Stomach smooth muscle (tissue), 2 donors: Measurements from ENCODE around the gene TGM2.

Source experiments
- H3K27ac ChIP-seq: one replicate; pipeline ENCODE4 v1.7.0; 2013; ENCODE audit warnings: mild to moderate bottlenecking, low read length, inconsistent platforms
- H3K27me3 ChIP-seq, 2 donors: one replicate each; pipeline ENCODE4 v1.7.0; 2013; ENCODE audit warnings: low read length in 2 of 2; ENCODE audit not compliant: insufficient read depth in 2 of 2, control insufficient read depth in 1 of 2
- H3K36me3 ChIP-seq, 2 donors: one replicate each; pipeline ENCODE4 v1.7.0; 2013; ENCODE audit warnings: low read length in 2 of 2; ENCODE audit not compliant: control insufficient read depth in 2 of 2, insufficient read depth in 2 of 2
- H3K4me1 ChIP-seq: one replicate; pipeline ENCODE4 v1.7.0; 2013; ENCODE audit warnings: low read length; ENCODE audit not compliant: control insufficient read depth, insufficient read depth
- H3K4me3 ChIP-seq, 2 donors: one replicate each; pipeline ENCODE4 v1.7.0; 2013; ENCODE audit warnings: low read length in 2 of 2
- H3K9ac ChIP-seq, 2 donors: one replicate each; pipeline ENCODE4 v1.7.0; 2013; ENCODE audit warnings: low read length in 2 of 2, mild to moderate bottlenecking in 1 of 2
- H3K9me3 ChIP-seq, 2 donors: one replicate each; pipeline ENCODE4 v1.7.0; 2013; ENCODE audit warnings: low read length in 2 of 2; ENCODE audit not compliant: control insufficient read depth in 2 of 2
- donor health status: healthy.
- donor health status: Pancreatic carcinoma.

TGM2 gene

DNA sequence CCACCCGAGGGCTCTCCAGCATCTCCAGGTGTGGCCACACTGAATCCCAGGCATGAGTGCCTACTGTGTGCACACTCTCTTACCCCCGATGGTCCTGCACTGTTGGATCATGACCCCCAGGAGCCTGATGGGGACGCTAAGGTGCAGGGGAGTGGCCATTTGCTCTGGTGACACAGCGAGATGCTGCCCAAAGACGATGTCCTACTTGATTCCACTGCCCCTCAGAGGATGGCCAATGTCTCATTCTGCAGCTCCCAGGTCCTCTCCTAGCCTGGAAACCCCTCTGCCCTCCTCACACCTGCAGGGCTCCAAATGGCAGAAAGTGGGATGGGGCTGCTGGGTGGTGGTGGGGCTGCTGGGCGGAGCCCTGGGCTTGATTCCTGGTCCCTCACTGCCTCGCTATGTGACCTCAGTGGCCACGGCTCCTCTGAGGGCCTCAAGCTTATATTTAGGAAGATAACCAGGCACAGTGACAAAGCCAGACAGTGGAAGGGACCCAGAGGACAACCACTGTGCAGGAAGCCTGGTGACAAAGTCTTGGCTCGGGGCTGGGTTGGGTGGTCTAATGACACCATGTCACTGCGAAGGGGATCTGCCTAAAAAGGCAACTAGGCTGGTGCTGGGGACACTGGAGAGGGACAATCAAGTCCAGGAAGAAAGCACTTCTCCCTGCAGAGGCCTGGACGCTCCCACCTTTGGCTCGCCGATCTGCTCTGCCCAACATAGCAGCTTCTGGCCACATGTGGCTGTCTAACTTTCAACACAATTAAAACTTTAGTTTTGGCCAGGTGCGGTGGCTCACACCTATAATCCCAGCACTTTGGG is 28.4 kb downstream of the TGM2 start:
- H3K9me3 ChIP-seq, result no peaks in the 10 kb centered on the region
- H3K27ac ChIP-seq, result no peak overlapping the region
- peaks cover 5% of the 10 kb centered on the region for H3K4me1 ChIP-seq
- no peaks in the 10 kb centered on the region for H3K27me3 ChIP-seq
- peaks cover 38 to 63% of the 10 kb centered on the region in 2 donors for H3K36me3 ChIP-seq
- no peak overlapping the region for H3K9ac ChIP-seq
- H3K4me3 ChIP-seq, result no peak overlapping the region

DNA sequence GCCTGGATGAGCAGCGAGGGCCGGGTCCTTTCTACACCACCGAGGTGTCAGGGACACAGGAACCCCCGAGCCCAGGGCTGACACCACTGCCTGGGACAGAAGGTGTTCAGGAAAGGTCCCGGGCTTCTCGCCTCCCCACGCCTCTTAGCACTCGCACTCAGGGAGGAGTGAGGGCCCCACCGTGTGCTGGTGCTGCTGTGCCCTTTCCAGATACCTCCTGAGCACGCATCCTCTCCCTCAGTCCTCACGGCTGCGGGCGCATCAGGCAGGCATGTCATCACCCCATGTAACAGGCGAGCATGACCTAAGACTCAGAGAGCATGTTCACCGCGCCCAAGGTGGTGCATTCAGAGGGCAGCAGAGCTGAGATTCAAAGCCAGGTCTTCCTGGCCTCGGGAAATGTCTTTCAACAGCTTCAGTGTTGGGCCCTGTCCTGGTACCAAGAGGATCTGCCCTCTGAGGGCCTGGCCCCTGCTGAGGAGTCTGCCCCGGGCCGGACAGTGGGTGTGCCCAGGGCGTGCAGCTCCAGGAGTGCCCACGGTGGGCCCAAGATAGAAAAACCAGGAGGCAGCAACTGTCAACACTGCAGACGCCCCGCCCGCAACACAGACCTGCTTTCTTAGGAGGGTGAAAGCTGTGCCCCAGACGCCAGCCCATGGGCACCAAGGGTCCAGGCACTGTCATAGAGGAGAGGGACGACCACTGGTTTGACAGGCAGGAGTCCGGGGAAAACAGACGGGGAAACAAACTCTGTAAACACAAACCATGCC is 29.2 kb downstream of the TGM2 start:
- H3K4me1 ChIP-seq, result peaks cover 5% of the 10 kb centered on the region
- H3K27me3 ChIP-seq, result no peaks in the 10 kb centered on the region
- H3K9me3 ChIP-seq, result no peaks in the 10 kb centered on the region
- H3K9ac ChIP-seq, result no peak overlapping the region
- H3K27ac ChIP-seq, result no peak overlapping the region
- H3K36me3 ChIP-seq, result peaks cover 35 to 66% of the 10 kb centered on the region in 2 donors
- H3K4me3 ChIP-seq, result no peak overlapping the region

DNA sequence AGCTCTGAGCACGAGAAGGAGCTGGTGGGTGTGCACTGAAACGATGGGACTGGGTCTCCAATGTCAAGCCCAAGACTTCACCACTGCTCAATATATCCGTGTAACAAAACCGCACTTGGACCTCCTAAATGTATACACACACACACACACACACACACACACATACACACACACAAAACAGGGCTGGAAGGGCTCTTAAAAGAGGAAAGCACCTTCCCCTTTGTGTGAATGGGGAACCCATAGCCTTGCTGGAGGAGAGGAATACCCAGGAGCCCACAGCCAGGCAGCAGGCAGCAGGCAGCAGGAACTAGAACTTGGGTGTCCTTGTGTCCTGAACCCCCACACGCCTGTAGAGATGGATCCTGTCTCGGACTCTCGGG is 29.8 kb downstream of the TGM2 start:
- Histone ChIP-seq H3K9ac (no peak overlapping the region), H3K9me3 (no peaks in the 10 kb centered on the region), H3K27me3 (no peaks in the 10 kb centered on the region), H3K4me3 (no peak overlapping the region), H3K36me3 (peaks cover 32 to 68% of the 10 kb centered on the region in 2 donors), H3K4me1 (peaks cover 5% of the 10 kb centered on the region), H3K27ac (no peak overlapping the region)

DNA sequence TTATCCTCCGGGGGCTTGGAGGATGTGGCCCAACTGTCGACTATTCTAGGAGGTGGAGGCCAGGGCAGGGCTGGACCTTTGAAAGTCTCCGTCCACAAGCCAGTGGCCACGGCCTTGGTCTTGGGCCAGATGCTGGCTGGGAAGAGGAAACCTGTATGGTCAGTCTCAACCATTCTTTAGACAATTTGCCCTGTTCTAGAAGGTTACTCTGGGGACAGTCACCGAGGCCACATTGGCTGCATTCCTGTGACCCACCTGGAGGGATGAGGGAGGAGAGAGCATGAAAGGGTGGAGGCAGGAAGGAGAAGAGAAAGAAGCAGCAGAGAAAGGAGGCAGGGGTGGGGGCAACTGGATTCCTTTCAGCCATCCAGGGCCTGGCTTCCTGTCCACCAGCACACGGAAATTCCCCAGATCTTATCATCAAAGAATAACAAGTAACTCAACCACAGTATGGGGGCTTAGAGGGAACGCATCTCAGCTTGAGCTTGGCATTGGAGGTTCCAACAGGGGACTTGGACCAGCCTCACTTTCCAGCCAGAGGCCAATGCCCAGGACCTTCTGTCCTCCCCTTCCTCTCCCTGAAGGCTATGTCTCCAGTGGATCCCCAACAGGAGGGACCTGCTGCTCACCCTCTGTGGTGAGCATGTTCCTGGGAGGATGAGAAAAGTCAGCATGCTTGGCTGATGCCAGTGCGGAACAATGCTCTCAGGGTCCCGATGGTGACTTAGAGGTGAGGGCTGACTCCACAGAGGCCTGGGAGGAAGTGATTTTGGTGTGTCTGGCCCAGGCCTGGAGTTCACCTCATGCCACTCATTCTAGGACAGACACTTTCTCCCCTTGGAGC is 30.4 kb downstream of the TGM2 start:
- no peak overlapping the region for H3K9ac ChIP-seq
- no peaks in the 10 kb centered on the region for H3K27me3 ChIP-seq
- H3K27ac ChIP-seq, result peak overlapping the region; percentile 37
- peaks cover 26 to 66% of the 10 kb centered on the region in 2 donors for H3K36me3 ChIP-seq
- no peaks in the 10 kb centered on the region for H3K9me3 ChIP-seq
- peaks cover 5% of the 10 kb centered on the region for H3K4me1 ChIP-seq
- no peak overlapping the region for H3K4me3 ChIP-seq

DNA sequence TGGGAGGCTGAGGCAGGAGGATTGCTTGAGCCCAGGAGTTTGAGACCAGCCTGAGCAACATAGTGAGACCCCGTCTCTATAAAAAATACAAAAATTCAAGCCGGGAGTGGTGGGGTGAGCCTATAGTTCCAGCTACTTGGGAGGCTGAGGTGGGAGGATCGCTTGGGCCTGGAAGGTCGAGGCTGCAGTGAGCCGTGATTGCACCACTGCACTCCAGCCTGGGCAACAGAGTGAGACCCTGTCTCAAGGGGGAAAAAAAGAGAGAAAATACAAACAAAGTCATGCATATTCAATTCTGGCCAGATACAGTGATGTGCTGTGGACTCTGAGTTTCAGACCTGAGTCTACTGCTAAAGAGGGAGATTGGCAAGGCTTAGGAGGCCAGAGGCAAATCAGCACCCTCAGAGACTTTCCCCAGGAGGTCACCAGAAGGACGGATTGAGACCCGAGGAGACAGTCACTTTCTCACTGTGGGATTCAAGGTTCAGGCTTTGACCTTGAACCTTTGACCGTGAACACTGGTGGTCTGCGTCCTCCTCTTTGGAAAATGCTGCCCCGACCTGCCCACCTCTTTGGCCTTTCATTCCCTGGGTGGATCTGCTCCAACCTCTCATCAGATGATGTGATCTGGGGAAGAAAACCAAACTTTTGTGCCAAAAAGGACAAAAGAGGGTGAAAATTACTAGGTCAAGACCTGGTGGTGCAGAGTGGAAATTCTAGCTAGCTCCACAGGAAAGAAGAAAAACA is 31.2 kb downstream of the TGM2 start:
- H3K27ac ChIP-seq, result peak overlapping the region; percentile 37
- H3K36me3 ChIP-seq, result peaks cover 18 to 60% of the 10 kb centered on the region in 2 donors
- H3K9me3 ChIP-seq, result no peaks in the 10 kb centered on the region
- H3K9ac ChIP-seq, result no peak overlapping the region
- no peaks in the 10 kb centered on the region for H3K27me3 ChIP-seq
- H3K4me1 ChIP-seq, result peaks cover 5% of the 10 kb centered on the region
- H3K4me3 ChIP-seq, result no peak overlapping the region

DNA sequence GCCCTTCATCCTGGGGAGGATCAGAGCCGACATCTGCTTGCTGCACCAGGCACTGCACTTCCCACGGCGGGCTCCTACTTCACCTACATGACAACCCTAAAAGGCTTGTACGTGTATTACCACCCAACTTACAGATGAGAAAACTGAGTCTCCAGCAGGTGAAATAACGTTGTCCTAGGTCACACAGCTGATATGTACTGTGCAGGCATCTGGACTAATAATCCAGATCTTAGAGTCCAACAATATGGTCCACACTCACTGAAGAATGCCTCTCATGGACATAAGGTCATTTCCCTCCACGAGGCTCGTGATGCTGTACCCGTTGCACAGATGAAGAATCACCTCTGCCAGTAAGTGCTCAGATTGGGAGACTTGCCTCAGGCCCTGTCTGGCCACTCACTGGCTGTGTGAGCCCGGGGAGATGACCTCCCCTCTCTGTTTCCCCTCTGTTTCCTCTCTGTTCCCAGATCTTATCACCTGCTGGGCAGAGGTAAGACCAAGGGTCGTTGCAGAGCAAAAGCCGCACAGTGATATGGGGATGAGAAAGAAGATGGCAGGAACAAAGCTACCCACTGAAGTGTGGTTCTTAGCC is 32.1 kb downstream of the TGM2 start:
- H3K4me3 ChIP-seq, result no peak overlapping the region
- no peak overlapping the region for H3K27ac ChIP-seq
- H3K36me3 ChIP-seq, result peaks cover 11 to 55% of the 10 kb centered on the region in 2 donors
- no peaks in the 10 kb centered on the region for H3K9me3 ChIP-seq
- no peak overlapping the region for H3K9ac ChIP-seq
- peaks cover 5% of the 10 kb centered on the region for H3K4me1 ChIP-seq
- H3K27me3 ChIP-seq, result no peaks in the 10 kb centered on the region

DNA sequence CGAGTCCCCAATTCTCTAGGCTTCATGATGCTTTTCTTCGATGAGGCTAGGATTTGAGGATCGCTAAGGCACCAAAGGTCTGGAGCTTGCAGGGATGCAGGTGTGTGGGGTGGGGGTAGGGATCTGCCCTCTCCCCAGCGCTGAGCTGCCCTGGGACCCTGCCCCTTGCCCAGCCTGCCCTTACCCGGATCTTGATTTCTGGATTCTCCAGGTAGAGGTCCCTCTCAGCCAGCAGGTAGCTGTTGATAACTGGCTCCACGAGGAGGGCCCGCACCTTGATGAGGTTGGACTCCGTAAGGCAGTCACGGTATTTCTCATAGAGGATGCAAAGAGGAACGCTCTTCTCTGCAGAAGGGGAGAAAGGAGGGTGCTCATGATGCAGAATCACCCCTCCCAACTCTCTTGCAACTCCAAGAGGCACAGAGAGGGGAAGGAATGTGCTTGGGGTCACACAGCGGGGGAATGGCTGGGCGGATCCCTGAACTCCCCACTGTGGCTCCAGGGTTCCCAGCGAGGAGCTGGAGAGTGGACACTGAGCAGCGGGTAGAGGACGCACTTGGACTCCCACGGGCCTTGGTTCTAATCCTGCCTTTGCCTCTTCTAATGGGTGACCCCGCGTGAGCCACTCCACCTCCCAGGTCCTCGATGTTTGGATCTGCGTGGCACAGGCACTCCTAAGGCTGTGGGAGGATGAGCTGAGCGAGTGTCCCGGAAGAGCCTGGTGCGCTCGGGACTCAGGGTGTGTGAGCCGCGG is 32.7 kb downstream of the TGM2 start:
- H3K27ac ChIP-seq, result no peak overlapping the region
- no peaks in the 10 kb centered on the region for H3K9me3 ChIP-seq
- H3K4me3 ChIP-seq, result no peak overlapping the region
- H3K9ac ChIP-seq, result no peak overlapping the region
- H3K27me3 ChIP-seq, result no peaks in the 10 kb centered on the region
- peaks cover 6 to 49% of the 10 kb centered on the region in 2 donors for H3K36me3 ChIP-seq
- peaks cover 7% of the 10 kb centered on the region for H3K4me1 ChIP-seq

DNA sequence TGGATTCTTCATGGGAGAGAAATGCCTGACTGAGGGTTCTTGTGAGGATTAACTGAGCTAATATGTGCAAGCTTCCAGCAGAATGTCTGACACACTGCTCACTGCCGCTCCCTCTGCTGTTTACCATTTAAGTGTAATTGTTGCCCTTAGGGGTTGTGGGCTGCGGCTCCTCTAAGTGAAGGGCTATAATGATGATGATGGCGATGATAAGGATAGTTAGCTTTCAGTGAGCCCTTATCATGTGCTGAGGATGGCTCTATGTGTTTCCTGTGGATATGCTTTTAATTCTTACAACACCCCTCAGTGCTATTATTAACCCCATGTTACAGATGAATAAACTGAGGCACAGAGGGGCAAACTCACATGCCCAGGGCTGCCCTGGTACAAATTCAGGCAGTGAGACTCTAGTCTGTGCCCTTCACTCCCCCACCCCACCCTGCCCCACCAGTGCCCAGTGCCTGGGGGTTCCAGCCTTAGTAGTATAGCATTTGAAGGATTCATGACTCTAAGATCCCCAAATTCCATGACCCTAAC is 33.4 kb downstream of the TGM2 start:
- no peaks in the 10 kb centered on the region for H3K27me3 ChIP-seq
- H3K9me3 ChIP-seq, result no peaks in the 10 kb centered on the region
- peaks cover 14% of the 10 kb centered on the region for H3K4me1 ChIP-seq
- H3K36me3 ChIP-seq, result peaks cover 6 to 46% of the 10 kb centered on the region in 2 donors
- no peak overlapping the region for H3K4me3 ChIP-seq
- H3K9ac ChIP-seq, result no peak overlapping the region
- no peak overlapping the region for H3K27ac ChIP-seq
